D721Med (cell line): ENCODE measurements around the gene INSM2.

Source experiments
- DNase-seq: peaks from one replicate; pipeline ENCODE4 v3.0.0; 2011; ENCODE audit warnings: low spot score; ENCODE audit not compliant: insufficient read length
- FAIRE-seq: peaks from 2 replicates; lab custom pipeline; 2011; peaks lifted over from hg19 to GRCh38; lab: Jason Lieb, UNC
- TF ChIP-seq, protein P1 (sequence below): IDR thresholded peaks from 2 replicates; pipeline ENCODE4 v1.5.1; 2012; ENCODE audit warnings: mild to moderate bottlenecking, control low read depth; ENCODE audit not compliant: insufficient read depth; ENCODE audit errors: missing control alignments

Gene INSM2

DNA sequence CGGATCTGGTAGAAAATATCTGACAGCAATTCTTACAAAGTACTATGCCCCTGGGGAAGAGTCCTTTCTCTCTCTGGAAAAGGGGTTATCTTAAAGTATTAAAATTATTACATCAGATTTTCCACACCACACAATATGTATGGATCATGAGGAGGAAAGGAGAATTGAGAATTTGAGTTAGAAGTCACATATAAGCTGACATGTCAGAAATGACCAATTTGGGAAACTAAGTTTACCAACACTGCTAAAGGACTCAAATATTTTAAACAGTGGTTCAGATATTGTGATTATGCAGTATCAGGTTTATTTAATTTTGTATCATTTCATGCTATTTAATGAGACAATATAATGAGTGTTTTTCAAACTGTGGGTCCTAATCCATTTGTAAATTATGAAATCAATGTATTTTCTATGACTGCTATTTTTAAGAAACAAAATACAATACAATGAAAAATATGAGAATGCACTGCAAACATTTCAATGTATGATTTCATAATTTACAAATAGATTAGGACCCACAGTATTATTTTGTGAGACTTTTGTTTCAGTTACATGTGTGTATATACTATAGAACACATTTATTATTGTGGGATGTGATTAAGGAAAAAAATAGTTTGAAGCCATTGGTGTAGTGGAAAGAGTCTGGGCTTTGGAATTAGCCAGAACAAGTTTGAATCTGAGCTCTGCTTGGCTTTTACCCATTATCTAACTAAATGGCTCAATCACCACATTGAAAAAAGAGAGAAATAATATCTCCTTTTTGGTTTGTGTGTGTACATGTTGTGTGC, 1.8 kb upstream of the INSM2 start:
- DNase-seq (no peak), FAIRE-seq (peak; percentile 48)
- TF ChIP-seq, protein P1, sequence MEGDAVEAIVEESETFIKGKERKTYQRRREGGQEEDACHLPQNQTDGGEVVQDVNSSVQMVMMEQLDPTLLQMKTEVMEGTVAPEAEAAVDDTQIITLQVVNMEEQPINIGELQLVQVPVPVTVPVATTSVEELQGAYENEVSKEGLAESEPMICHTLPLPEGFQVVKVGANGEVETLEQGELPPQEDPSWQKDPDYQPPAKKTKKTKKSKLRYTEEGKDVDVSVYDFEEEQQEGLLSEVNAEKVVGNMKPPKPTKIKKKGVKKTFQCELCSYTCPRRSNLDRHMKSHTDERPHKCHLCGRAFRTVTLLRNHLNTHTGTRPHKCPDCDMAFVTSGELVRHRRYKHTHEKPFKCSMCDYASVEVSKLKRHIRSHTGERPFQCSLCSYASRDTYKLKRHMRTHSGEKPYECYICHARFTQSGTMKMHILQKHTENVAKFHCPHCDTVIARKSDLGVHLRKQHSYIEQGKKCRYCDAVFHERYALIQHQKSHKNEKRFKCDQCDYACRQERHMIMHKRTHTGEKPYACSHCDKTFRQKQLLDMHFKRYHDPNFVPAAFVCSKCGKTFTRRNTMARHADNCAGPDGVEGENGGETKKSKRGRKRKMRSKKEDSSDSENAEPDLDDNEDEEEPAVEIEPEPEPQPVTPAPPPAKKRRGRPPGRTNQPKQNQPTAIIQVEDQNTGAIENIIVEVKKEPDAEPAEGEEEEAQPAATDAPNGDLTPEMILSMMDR, result no peak

DNA sequence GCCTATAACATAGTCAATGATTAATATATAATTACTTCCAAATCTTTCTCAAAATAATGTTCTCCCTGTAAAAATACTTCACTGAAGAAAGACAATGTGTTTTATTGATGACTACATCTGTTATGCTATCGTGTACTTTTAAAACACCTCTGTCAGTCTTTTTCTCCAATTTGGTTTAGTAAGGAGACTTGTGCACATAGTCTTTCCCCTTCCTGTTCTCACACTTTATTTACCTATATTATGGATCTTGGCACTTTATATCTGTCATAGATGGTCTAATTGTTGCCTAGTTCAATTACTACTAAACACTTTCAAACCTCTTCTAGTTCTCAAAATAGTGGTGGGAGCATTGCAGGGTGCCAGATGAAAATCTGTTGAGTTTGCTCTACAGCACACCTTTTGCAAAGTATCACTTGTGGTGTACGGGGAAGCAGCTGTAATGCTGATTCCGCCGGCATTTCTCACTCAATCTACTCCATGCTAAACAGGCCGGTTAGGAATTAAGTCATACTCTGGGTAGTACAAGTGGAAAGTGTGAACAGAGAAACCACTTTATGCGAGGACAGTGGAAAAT, 1.1 kb upstream of the INSM2 start:
- FAIRE-seq, result no peak
- DNase-seq, result no peak
- TF ChIP-seq, protein P1, result no peak

DNA sequence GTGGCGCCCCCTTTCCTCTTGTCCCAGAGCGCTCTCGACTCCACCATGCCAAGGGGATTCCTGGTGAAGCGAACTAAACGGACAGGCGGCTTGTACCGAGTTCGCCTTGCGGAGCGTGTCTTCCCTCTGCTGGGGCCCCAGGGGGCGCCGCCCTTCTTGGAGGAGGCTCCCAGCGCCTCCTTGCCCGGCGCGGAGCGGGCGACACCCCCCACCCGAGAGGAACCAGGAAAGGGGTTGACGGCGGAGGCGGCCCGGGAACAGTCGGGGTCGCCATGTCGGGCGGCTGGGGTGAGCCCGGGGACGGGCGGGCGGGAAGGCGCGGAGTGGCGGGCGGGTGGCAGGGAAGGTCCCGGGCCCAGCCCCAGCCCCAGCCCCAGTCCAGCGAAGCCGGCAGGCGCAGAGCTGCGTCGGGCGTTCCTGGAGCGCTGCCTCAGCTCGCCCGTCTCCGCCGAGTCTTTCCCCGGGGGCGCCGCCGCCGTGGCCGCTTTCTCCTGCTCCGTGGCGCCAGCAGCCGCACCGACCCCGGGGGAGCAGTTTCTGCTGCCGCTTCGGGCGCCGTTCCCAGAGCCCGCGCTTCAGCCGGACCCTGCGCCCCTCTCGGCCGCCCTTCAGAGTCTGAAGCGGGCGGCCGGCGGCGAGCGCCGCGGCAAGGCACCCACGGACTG, 376 bp downstream of the INSM2 start:
- DNase-seq (no peak), FAIRE-seq (no peak)
- TF ChIP-seq, protein P1, result peak; percentile 32

DNA sequence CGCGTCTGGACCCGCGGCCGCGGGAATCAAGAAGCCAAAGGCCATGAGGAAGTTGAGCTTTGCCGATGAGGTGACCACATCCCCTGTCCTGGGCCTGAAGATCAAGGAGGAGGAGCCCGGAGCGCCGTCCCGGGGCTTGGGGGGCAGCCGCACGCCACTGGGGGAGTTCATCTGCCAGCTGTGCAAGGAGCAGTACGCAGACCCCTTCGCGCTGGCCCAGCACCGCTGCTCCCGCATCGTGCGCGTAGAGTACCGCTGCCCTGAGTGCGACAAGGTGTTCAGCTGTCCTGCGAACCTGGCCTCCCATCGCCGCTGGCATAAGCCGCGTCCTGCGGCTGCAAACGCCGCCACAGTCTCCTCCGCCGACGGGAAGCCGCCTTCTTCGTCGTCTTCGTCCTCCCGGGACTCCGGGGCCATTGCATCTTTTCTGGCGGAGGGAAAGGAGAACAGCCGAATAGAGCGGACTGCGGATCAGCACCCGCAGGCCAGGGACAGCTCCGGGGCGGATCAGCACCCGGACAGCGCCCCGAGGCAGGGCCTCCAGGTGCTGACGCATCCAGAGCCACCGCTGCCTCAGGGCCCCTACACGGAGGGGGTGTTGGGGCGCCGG, 1.0 kb downstream of the INSM2 start:
- TF ChIP-seq, protein P1, result no peak
- DNase-seq (no peak), FAIRE-seq (no peak)

DNA sequence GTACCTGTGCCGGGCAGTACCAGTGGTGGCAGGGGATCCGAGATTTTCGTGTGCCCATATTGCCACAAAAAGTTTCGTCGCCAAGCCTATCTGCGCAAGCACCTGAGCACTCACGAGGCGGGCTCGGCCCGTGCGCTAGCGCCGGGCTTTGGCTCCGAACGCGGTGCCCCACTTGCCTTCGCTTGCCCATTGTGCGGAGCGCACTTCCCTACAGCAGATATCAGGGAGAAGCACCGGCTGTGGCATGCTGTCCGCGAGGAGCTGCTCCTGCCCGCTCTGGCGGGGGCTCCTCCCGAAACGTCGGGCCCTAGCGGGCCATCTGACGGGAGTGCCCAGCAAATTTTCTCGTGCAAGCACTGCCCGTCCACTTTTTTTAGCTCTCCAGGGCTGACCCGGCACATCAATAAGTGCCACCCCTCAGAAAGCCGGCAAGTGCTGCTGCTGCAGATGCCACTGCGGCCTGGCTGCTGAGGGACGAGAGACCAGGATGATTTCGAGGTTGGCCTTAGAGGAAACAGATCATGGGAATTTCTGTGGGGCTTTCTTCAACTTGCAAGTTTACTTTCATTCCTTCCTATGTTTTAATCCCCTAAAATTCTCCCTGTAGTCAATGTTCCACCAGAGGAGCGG, 1.6 kb downstream of the INSM2 start:
- FAIRE-seq (no peak), DNase-seq (no peak)
- TF ChIP-seq, protein P1, result no peak

DNA sequence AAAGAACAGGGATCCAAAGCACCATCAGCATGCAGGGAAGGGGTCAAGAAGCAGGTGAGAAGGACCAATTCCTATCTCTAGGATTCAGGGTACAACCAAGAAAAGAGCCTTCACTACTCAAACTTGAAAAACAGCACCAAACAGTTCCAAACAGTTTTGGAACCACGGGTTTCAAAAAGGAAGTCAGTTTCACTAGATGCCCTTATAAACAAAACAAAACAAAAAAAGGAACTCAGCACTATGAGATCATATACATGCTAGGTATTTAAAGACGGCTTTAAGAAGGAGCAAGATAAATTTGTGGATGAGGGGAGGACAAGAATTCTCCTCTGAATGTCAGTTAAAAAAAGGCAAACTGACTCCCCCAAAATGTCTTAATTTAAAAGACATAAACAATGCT, 6.0 kb downstream of the INSM2 start:
- FAIRE-seq, result no peak
- TF ChIP-seq, protein P1, result no peak
- no peak for DNase-seq
